Colonic mucosa (tissue), 4 donors: ENCODE data around the gene ABHD17A. TPM values are rescaled to one million over a fixed set of nuclear protein-coding genes. Genes with fewer than 3 reads are reported as not detected.
A peak's percentile ranks its signal among the peaks of the same experiment; 100 is the strongest.

Experiments
- DNase-seq: peaks from one replicate; pipeline ENCODE4 v3.0.0-alpha.2; 2020
- H3K27ac ChIP-seq: fragments of 200-600 bp; one replicate; pipeline ENCODE4 v1.8.0; 2021
- H3K27me3 ChIP-seq: fragments of 200-600 bp; one replicate; pipeline ENCODE4 v1.8.0; 2021
- H3K36me3 ChIP-seq: fragments of 200-600 bp; one replicate; pipeline ENCODE4 v1.8.0; 2021
- H3K4me1 ChIP-seq: fragments of 200-600 bp; one replicate; pipeline ENCODE4 v1.8.0; 2021; ENCODE audit warnings: mild to moderate bottlenecking
- H3K4me3 ChIP-seq: fragments of 200-600 bp; one replicate; pipeline ENCODE4 v1.8.0; 2021
- H3K9ac ChIP-seq, 2 donors: one replicate each; pipeline ENCODE4 v1.7.0; 2013; ENCODE audit warnings: control low read depth in 2 of 2, low read depth in 2 of 2, low read length in 2 of 2
- H3K9me3 ChIP-seq: fragments of 200-600 bp; one replicate; pipeline ENCODE4 v1.8.0; 2021
- intact Hi-C: fragments of 100-400 bp; cut with DNase I; formaldehyde crosslinking; loops from one replicate; pipeline ENCODE4 v1.14.1; 2022
- total RNA-seq, 2 donors: library from RNA; stranded (reverse); fragmentation: NEBNext Ultra II Directional in 1 of 2; extraction: Animal tissue kit (Norgen Biotek cat#: 25700) in 1 of 2; gene quantifications; one replicate each; pipeline ENCODE4 v1.2.1, GENCODE V29; 2021
- TF ChIP-seq, protein P1 (sequence below): fragments of 200-600 bp; IDR thresholded peaks from one replicate; pipeline ENCODE4 v1.8.0; 2022; ENCODE audit warnings: antibody characterized with exemption, mild to moderate bottlenecking
- donor health status: healthy.
- donor health status: DM: no; HTN: no; CAD: no.
- donor health status: DM: no; HTN: no; CAD: no.

The ABHD17A gene
- total RNA-seq, 2 donors from 2014 or later: 53.3 to 78.5 TPM

DNA sequence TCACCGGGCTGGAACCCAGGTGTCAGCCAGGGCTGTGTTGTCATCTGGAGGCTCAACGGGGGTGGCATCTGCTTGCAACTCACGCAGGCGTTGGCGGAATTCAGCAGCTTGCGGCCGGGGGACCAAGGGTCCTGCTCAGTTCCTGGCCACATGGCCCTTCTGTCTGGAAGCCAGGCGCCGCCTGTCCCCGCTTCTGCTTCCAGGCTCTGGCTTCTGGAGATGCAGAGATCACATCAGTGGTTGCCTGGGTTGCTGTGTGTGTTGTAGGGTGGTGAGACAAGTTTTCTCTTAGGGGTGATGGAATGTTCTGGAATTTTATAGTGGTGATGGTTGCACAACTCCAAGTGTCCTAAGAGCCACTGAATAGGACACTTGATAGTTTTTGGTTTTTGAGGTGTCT is 24.9 kb upstream of the ABHD17A start:
- Histone ChIP-seq H3K4me1 (peaks cover 9% of the 10 kb centered on the region), H3K9me3 (no peaks in the 10 kb centered on the region), H3K27me3 (no peaks in the 10 kb centered on the region), H3K27ac (no peak overlapping the region), H3K36me3 (peaks cover 11% of the 10 kb centered on the region), H3K4me3 (no peak overlapping the region), H3K9ac (no peak overlapping the region)
- TF ChIP-seq, protein P1, sequence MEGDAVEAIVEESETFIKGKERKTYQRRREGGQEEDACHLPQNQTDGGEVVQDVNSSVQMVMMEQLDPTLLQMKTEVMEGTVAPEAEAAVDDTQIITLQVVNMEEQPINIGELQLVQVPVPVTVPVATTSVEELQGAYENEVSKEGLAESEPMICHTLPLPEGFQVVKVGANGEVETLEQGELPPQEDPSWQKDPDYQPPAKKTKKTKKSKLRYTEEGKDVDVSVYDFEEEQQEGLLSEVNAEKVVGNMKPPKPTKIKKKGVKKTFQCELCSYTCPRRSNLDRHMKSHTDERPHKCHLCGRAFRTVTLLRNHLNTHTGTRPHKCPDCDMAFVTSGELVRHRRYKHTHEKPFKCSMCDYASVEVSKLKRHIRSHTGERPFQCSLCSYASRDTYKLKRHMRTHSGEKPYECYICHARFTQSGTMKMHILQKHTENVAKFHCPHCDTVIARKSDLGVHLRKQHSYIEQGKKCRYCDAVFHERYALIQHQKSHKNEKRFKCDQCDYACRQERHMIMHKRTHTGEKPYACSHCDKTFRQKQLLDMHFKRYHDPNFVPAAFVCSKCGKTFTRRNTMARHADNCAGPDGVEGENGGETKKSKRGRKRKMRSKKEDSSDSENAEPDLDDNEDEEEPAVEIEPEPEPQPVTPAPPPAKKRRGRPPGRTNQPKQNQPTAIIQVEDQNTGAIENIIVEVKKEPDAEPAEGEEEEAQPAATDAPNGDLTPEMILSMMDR: no peak
- intact Hi-C loops: no loop called here
- no peak for DNase-seq

DNA sequence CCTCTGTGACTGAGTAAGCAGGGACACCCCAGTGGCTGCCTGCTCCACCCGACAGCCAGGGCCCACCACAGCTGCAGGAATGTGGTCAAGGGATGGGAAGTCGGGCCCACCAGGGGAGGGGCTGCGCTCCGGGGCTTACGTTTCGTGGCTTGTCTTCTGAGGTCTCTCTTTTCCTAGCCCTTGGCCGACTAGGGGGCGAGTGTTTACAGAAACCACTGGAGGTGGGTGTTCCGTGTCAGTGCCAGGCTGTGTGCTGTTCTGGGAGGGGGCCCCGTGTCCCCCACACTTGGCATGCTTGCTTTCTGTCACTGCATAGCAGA is 24.4 kb upstream of the ABHD17A start:
- Histone ChIP-seq H3K36me3 (peaks cover 11% of the 10 kb centered on the region), H3K27ac (no peak overlapping the region), H3K4me3 (no peak overlapping the region), H3K9ac (no peak overlapping the region), H3K27me3 (no peaks in the 10 kb centered on the region), H3K9me3 (no peaks in the 10 kb centered on the region), H3K4me1 (peaks cover 9% of the 10 kb centered on the region)
- intact Hi-C loops: no loop called here
- DNase-seq: no peak
- TF ChIP-seq, protein P1: no peak

DNA sequence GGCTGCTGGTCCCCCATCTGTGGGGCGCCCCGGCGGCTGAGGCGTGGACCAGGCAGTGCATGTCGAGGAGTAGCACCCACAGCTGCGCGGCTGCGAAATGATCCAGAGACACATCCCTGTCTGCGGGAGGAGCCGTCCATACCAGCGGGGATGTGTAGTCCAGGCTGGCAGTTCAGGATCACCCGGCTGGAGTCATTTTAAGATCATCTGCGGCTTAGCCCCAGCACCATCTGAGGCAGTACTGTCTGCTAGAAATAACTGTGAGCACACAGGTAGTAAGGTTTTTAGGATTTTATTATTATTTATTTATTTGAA is 23.0 kb upstream of the ABHD17A start:
- TF ChIP-seq, protein P1: no peak
- Histone ChIP-seq H3K27ac (peak overlapping the region; percentile 73), H3K36me3 (peaks cover 8% of the 10 kb centered on the region), H3K4me3 (peak overlapping the region; percentile 23), H3K9me3 (no peaks in the 10 kb centered on the region), H3K27me3 (no peaks in the 10 kb centered on the region), H3K9ac (peak overlapping the region in 1 of 2 donors; percentile 77), H3K4me1 (peaks cover 9% of the 10 kb centered on the region)
- intact Hi-C loops: no loop called here
- DNase-seq: no peak

DNA sequence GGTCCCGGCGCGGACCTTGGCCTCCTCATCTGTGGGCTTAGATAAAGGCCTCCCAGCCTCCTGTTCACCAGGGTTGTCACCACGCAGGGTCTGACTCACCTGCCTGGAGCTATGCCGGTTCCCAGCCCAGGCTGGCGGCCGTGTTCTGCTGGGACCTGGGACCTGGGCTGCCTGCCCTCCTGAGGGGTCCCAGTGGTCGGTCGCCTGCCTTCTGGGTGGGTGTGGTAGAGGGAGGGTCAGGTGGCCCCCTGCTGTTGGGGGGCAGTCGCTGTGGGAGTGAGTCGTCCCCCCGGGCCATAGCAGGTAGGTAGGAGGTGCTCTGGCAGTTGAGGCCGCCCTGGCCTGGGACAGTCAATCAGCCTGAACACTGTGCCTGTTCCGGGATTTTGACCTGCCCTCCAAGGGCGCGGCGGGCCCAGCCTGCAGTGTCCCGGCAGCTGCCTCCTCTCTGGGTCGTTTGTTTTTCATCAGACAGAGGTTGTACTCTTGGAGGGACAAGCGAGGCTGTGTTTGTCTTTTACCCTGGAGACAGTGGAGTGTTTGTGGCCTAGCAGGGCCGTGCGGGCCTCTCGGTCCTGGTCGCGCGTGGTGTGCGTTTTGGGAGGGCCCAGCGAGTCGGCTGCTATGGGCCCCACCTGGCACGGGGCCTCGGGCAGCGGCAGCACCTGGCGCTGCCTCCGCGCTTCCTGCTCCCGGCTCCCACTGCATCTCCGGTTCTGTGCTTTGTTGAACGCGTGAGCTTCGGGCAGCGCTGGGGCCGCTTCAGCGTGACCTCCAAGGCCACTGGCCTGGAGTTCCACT is 22.5 kb upstream of the ABHD17A start:
- peak; percentile 82 for DNase-seq
- Histone ChIP-seq H3K27me3 (no peaks in the 10 kb centered on the region), H3K9ac (peak overlapping the region; percentile 70 to 77), H3K4me1 (peaks cover 9% of the 10 kb centered on the region), H3K9me3 (no peaks in the 10 kb centered on the region), H3K27ac (peak overlapping the region; percentile 73), H3K36me3 (peaks cover 2% of the 10 kb centered on the region), H3K4me3 (peak overlapping the region; percentile 23)
- intact Hi-C loops: no loop called here
- TF ChIP-seq, protein P1: no peak

DNA sequence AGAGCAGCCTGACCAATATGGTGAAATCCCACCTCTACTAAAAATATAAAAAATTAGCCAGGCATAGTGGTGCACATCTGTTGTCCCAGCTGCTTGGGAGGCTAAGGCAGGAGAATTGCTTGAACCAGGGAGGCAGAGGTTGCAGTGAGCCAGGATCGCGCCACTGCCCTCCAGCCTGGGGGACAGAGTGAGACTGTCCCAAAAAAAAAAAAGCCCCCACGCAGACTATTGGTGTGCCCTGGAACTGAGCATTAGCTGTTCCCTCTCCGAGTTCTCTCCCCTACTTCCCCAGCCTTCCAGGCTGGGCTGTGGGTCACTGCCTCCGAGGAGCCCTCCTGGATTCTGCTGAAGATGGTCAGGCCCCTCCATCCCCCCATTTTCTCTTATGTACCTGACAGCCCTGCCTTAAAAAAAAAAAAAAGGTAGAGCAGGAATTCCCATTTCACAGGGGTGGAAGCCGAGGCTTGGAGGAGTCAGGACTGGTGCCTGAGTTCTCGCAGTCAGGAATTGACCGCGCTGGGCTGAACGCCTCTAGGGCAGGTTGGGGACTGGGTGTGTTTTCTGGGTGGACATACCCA is 21.8 kb upstream of the ABHD17A start:
- H3K4me1 ChIP-seq: peaks cover 9% of the 10 kb centered on the region
- TF ChIP-seq, protein P1: no peak
- DNase-seq: no peak
- H3K9me3 ChIP-seq: no peaks in the 10 kb centered on the region
- intact Hi-C loops: no loop called here
- H3K27me3 ChIP-seq: no peaks in the 10 kb centered on the region
- peak overlapping the region; percentile 70 to 77 for H3K9ac ChIP-seq
- no peaks in the 10 kb centered on the region for H3K36me3 ChIP-seq
- no peak overlapping the region for H3K4me3 ChIP-seq
- peak overlapping the region; percentile 73 for H3K27ac ChIP-seq
